Amygdala (tissue), 56 donors: ENCODE results near the gene WFS1.

Experiments
- DNase-seq, 56 donors: peaks; one replicate each; lab custom pipeline; 2025; lab: John Stamatoyannopoulos, UW

The WFS1 gene

DNA sequence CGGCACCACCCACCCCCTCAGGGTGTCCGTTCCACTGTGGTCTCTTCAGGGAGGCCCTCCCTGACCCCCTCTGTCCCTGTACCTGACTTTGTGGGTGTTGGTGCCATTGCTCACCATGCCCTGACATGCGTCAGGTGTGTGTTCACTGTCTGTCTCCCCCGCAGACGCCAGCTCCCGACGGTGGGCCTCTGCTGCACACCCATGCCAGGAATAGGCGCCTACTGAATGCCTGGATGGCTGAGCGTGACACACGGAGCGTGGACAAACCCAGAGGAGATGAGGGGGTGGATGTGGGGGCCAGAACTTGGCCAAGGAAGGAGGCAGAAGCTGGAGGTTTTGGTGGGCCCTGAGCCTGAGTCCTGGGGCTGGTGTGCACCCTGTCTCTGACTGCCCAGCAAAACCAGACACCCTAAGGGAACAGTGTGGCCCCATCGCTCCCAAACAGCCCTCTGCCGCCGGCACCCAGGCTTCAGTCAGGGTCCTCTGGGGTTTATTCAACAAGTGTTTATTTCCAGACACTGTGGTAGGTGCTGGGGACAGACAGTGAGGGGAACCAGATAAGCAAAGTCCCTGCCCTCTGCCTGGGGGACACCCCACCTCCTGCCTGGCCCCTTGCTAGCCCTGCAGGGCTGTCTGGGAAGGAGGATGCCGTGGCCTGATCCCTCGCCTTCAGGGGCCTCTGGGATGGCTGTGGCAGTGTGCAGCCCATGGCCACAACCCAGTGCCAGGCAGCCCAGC, 76.9 kb downstream of the WFS1 start:
- DNase-seq, result no peak

DNA sequence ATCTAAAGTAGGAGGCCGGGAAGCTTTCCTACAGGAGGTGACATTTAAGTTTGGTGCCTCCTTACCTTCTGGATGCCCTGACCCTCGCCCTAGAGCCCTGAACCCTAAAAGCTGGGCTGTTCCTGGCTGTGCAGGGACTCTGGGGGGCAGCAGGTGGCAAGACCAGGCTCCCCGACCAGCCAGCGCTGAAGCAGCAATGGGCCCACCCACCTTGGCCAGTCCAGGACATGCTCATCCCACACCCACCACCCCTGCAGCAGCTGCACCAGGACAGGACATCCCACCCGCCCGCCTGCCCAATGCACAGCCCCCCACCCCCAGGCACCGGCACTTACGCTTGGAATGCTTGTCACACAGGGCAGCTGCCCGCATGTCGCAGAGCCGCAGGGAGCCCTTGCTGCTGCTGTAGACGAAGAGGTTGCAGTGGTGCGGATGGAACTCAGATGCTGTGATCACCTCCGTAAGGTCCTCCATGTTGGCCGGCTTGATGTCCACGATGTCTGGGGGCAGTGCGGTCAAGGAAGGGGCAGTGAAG, 77.9 kb downstream of the WFS1 start:
- DNase-seq, result no peak

DNA sequence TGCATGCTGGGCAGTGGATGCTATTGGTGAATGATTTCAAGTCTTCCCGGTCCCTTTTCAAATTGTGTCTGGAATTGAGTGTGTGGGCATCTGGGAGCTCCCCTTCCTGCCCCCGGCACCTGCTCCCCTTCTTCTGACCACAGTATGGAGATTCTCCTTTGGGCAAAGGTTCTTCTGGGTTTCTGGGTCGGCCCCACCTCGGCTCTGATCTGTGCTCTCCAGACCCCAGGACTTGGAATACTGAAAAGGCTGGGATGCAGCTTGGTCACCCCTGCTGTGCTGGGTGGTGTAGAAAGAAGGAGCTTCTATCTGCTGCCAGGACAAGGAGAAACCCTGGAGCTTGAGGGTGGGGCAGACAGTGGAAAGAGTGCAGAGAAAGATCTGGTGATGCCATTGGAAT, 78.8 kb downstream of the WFS1 start:
- DNase-seq, result no peak

DNA sequence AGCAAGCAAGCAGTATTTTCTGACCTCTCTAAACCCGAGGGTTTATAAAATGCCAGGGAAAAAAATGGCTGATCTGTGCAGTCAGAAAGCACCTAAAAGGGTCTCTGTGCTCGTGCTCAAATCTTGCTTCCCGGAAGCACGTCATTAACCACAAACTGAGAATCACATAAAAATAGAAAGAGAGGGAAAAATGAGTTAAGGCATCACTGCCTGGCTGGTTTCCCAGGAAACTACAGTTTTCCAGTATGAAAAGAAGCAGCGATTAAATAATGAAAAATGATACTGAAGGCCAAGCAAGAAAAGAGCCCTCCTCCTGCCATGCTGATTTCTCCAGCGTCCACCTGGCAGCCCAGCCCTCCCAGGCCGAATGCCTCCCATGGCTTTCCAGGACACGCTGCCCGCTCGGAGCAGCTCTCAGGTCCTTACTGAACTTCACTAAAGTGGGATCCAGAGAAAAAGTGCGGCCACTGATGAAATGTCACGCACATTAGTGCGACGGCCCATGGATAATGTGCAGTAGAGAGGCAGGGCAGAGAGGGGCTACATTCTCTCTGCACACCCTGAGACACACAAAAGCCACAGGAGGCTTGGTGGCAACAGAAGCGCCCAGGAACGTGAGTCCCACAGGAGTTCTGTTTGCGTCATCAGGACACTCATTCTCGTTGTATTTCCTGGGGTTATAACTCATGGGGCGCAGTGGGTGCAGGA, 80.4 kb downstream of the WFS1 start:
- DNase-seq, result peak in 1 of 56 donors; percentile 13

DNA sequence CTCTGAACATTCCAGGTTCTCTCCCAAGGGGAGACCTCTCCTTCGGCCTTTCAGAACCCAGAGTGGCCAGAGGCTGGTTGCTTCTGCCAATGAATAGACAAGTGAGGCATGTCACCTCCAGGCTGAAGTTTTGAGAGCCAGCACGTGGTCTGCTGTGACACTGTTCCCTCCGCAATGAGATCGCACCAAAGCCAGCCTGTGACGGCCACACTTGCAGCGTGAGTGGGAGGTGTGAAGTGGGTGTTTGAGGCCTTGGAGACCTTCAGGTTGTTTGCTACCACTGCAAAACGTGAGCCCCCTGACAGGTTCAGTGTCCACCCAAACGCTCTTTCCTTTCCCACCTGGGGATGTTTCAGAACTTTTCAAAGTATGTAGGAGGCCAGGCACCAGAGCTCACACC, 81.0 kb downstream of the WFS1 start:
- DNase-seq, result no peak

DNA sequence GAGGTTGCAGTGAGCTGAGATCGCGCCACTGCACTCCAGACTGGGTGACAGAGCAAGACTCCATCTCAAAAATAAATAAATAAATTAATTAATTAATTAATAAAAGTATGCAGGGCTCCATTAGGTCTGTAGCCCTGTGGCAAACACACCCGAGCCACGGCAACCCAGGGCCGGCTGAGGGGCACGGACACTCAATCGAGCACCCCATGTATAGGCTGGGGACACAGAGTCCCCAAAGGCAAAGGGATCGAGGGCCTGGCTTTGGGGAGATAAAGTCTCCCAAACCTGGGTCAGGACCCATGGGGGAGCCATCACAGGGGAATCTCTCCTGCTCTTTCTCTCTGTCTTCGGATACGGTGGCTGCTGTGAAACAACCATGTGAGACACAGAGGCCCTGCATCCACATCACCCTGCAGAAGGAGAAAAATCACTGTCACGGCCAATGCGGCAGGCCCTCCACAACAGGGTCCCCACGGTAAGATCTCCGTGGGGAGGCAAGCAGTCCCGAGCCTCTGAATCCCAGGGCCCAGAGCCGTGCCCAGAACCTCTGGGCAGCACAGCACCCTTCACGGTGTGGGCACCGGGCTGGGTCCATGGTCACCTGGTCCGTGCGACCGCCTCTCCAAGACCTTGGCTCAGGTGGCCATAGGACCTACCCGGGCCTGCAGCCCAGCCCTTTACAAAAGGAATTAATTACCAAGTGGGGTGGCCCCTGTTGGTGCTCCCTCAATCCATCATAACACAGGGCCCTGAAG, 81.8 kb downstream of the WFS1 start:
- no peak for DNase-seq

DNA sequence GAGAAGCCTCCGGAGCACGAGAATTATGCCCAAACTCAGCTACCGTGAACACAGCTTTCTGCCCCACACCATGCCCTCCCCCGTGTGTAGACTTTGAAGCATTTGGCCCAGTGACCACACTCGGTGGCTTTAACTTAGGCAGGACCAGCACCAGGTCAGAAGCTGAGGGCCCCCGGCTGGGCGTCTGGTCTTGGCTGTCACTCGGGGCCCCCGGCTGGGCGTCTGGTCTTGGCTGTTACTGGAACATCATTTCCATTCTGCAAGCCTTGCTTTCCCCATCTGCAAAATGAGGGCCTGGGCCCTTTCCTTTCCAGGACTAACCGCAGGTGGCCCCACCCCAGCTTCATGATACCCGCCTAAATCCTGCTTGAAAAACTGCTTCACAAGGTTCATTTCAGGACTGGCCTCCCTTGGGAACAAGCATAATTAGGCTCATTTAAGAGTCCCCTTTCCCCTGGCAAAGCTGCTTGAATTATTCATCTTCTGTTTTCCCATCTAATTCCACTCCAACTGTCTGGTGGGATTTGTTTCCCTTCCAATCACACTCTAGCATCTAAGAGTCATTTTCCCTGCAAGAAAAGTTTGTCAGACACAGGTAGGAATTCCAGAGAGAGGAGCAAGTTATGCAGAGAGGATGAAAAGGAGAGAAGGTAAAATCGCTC, 82.5 kb downstream of the WFS1 start:
- DNase-seq, result no peak
